ENCODE measurements around the gene TRIM69.
"Not testable (repeated sequence)": the region's sequence is repeated elsewhere in the genome, so short reads cannot be mapped to it uniquely, and the experiment has no call there.

- TF ChIP-seq EZH2 (IDR thresholded peaks at IDR 0.05; ENCODE audit: low read length, unreplicated experiment); CTCF (conservative IDR thresholded peaks at IDR 0.05; ENCODE audit: low read depth, low read length): not testable (repeated sequence)
These were observed 34.4 kb downstream of the TRIM69 start for GRCh38 chr15:44770715-44771114.
